ENCODE results near the gene HLA-F. TPM values are rescaled to one million over a fixed set of nuclear protein-coding genes. Genes with fewer than 3 reads are reported as not detected.

The HLA-F gene
- total RNA-seq = 0.82 TPM

DNA sequence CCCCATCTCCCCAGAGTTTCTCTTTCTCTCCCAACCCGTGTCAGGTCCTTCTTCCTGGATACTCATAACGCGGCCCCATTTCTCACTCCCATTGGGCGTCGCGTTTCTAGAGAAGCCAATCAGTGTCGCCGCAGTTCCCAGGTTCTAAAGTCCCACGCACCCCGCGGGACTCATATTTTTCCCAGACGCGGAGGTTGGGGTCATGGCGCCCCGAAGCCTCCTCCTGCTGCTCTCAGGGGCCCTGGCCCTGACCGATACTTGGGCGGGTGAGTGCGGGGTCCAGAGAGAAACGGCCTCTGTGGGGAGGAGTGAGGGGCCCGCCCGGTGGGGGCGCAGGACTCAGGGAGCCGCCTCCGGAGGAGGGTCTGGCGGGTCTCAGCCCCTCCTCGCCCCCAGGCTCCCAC, at the start of gene HLA-F:
TSS of gene HLA-F (plus strand) at position 173 of the 404 bp plus-strand sequence. CDS start at position 203, 30 bp downstream.
- DNase-seq (ENCODE audit: low spot score in 2 of 2) (peak; percentile 77 to 91), FAIRE-seq (no peak)

DNA sequence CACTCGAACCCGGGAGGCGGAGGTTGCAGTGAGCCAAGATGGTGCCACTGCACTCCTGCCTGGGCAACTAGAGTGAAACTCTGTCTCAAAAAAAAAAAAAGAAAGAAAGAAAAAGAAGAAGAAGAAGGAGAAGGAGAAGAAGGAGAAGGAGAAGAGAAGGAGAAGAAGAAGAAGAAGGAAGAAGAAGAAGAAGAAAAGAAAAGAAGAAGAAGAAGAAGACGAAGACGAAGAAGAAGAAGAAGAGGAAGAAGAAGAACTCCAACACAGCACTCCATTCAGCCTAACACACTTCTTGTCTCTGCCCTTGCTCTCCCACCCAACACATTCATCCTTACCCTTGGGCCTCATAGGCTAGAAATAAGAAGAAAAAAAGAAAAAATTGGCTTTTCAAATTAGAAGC, 49.2 kb upstream of the HLA-F start:
- DNase-seq (ENCODE audit: low spot score in 2 of 2) (no peak), FAIRE-seq (no peak)

DNA sequence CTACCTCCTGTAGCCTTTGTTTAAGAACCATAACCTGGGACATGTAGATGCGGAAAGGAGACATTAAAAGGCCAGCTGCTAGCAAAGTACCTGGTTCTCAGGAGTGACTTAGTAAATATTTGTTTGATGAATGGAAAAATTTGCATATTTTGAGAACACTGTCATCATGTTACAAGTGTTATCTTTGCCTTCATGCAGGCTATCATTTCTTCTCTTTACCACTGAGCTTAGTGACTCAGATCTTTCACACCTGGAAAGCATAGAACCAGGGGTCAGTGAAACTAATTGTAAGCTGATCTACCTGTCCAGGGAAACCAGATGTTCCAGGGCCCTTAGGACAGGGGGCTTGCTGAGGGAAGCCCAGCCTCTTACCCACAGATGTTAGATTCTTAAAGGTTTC, 47.7 kb upstream of the HLA-F start:
- DNase-seq (ENCODE audit: low spot score in 2 of 2) (no peak), FAIRE-seq (no peak)

DNA sequence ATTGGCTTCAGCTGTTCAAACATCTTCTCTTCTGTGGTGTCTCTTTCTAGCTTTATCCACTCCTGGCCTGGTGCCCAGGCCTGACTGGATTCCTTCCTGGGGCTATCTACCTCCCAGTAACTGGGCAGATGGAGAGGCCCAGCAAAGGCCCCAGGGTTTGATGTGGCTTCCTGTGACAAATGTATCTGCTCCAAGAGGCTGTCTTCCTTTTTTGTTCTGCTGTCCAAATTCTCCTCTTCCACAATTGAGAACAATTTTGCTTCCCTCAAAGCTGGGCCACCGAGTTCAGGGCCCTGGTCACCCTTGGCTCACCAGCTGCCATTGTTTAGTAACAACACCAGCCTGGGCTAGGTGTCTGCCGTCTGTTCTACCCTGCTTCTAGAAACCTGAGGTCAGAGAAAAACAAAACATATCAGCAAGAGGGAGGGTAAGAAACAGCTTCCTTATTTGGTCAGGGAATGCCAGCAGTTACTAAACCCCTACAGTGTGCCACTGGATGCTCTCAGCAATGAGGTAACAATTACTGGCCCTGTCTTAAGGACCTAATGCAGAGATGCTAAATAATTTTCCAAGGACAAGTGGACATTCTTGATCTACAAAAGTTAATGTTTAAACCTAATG, 46.1 kb upstream of the HLA-F start:
- DNase-seq (ENCODE audit: low spot score in 2 of 2) (no peak), FAIRE-seq (no peak)

DNA sequence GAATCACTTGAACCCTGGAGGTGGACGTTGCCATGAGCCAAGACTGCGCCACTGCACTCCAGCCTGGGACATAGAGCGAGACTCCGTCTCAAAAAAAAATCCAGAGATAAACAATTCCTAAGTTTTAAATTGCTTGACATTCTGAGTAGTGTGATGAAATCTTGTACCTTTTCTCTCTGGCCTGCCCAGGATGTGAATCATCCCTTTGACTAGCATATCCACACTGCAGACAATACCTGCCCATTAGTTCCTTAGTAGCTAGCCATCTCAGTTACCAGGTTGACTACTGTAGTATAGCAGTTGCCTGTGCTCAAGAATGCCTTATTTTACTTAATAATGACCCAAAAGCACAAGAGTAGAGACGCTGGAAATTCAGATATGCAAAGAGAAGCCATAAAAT, 45.1 kb upstream of the HLA-F start:
- DNase-seq (ENCODE audit: low spot score in 2 of 2) (no peak), FAIRE-seq (no peak)

DNA sequence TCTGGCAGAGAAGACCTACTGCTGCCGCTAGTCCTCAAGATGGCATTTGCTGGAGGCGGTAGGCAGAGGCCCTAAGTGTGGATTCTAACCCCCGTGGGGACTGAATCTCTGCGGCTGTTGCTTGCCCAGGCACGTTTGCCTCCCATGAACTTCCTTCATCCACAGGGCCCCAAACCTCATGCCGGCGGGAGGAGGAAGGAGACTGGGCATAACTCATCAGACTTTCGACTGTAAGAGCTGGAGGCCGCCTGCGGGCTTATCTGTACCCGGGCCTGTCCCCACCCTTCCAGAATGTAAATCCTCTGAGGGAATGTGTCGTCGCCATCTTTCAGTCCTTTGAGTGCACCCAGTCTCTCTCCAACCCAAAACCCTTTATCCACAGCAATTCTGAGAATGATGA, 43.3 kb upstream of the HLA-F start:
- DNase-seq (ENCODE audit: low spot score in 2 of 2) (no peak), FAIRE-seq (no peak)

DNA sequence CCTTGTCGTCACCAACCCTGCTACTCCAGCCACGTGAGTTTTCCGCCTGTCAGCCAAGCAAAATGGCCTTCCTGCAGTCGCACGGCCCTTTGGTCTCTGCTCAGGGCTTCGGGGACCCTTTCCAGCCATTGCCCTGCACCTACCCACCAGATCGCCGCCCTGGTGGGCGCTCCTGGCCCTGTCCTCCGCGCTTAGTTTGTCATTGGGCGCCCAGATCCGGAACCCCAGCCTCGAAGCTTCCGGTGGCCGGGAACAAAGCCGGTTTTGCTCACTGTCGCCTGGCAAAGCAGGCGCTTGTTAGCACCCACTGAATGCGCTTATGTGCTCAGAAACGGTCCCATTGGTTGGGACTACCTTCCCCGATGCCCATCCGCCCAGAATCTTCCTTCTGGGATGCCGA, 42.8 kb upstream of the HLA-F start:
- no peak for DNase-seq (ENCODE audit: low spot score in 2 of 2)
- FAIRE-seq = no peak

DNA sequence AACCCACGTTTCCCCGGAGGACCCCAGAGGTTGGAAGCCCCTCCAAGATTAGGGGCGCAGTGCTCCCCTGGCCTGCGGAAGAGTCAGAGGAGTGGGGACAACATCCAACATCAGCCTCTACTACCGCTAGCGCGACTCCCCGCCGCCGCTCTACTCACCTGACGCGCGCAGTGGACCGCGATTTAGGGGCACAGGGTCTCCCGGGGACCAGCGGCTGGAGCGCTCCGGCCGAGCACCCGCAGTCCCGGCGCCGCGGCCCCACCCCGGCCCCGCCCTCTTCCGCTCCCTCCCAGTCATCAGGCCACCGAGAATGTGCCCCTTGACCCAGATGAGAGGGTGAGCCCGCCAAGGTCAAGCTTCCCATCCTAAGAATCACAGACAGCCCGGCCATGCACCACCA, 42.3 kb upstream of the HLA-F start, which contains the start of gene ZFP57:
TSS of gene ZFP57 (minus strand) at position 249 of the 400 bp plus-strand sequence. CDS start 4,149 bp downstream, outside the sequence.
- FAIRE-seq (no peak), DNase-seq (ENCODE audit: low spot score in 2 of 2) (no peak)

DNA sequence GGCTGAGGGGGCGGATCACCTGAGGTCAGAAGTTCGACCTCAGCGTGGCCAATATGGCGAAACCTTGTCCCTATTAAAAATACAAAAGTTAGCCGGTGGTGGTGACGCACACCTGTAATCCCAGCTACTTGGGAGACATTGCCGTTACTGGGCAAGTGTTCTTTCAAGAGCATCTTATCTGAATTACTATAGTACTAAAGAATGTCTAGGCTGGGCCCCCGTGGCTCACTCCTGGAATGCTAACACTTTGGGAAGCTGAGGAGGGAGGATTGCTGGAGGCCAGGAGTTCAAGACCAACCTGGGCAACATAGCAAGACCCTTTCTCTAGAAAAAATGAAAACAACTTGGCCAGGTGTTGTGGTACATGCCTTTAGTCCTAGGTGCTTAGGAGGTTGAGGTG, 41.4 kb upstream of the HLA-F start:
- FAIRE-seq (no peak), DNase-seq (ENCODE audit: low spot score in 2 of 2) (no peak)

DNA sequence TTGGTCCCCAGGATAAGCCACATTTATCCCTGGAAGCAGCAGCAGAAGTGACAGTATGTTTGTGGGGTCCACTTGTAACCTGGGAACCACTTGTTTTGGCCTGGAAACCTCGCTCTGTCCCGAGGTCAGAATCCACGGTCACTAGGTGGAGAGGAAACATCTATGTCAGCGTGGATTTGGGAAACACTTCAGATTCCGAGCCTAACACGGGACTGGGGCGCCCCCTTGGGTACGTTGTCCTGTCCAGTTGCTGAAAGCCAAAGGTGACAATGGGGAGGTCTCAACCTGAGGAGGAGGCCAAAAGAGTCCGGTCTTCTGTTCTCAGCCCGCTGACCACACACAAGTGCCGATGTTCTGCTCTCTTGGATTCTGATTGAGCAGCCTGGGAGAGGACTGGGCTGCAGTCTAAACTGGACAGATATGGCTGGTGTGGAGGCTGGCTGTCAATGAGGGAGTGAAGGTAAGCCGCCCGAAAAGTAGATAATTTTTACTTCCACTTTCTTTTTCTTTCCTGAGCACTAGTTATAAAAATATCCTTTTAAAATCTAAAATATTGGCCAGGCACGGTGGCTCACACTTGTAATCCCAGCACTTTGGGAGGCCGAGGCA, 37.4 kb upstream of the HLA-F start:
- FAIRE-seq = no peak
- DNase-seq (ENCODE audit: low spot score in 2 of 2) = no peak

DNA sequence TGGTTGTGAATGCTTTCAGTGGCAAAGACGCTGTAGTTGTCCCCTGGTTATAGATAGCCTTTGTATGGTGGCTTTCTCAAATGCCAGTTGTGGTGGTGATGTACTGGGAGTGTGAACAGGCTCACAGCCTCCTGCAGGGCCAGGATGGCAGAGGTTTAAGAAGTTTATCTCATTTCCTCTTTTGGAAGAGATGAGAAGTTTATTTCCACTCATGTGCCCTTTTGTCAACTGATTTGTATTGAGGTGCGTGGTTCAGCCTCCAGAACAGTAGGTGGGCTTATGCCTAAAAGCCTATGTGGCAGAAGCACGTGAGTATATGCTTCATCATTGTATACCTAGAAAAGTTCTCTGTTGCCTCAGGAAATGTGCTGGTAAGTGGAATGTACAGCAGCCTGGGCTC, 28.6 kb upstream of the HLA-F start:
- DNase-seq (ENCODE audit: low spot score in 2 of 2) (no peak), FAIRE-seq (no peak)

DNA sequence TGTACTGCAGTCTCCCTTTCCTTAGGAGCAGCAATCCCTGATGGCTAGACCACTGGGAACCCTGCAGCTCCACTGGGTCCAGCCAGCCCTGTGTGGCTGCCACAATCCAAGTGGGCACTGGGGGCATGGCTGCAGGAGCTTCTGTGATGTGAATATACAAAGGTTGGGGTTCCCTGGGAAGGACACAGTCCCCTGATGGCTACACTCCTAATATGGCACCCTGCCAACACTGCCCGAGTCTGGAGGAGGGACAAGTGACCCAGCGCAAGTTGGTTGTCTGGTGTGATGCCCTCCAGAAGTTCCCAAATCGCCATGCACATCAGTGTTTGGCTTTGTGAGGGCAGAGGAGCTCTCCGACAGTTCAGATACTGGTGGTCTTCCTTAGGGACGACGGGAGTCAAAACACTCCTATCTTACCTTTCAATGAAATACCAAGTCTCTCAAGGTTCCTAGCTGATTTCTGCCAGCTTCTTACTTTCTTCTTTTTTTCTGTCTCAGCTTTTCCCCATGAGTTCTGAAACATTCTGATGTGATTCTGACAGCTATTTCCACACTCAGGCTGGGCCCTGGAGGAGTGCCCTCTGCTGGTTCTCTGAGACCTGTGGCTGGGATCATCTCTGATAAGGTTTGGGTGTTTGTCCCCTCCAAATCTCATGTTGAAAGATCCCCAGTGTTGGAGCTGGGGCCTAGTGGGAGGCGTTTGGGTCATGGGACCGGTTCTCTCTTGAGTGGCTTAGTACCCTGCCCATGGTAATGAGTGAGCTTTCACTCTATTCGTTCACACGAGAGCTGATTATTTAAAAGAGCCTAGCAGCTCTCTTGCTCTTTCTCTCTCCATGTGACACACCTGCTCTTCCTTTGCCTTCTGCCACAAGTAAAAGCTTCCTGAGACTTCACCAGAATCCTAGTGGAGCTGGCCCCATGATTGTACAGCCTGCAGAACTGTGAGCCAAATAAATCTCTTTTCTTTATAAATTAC, 26.8 kb upstream of the HLA-F start:
- FAIRE-seq (no peak), DNase-seq (ENCODE audit: low spot score in 2 of 2) (no peak)

DNA sequence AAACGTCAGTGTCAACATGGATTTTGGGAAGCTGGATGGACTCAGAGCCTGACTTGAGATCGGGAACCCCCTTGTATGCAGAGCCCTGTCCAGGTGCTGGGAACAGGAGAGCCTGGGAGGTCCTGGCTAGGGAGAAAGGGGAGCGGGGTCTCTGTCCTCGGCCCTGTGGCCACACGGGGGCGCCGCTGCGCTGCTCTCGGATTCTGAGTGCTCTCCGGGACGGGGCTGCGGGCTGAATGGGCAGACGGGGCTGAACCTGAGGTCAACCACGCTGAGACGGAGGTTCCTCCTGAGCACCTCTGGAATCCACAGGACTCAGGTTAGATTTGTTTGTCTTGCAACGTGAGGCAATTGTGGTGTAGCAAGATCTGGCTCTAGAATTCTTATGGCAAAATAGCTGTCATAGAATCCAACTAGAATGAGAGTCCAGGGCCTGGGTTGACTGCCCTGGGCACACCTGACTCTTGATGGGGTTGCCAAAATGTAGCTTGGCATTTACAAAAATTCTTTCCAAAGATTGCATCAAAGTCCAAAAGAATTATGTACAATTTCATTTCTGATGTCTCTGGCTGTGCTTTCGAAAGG, 20.6 kb upstream of the HLA-F start:
- FAIRE-seq (no peak), DNase-seq (ENCODE audit: low spot score in 2 of 2) (no peak)

DNA sequence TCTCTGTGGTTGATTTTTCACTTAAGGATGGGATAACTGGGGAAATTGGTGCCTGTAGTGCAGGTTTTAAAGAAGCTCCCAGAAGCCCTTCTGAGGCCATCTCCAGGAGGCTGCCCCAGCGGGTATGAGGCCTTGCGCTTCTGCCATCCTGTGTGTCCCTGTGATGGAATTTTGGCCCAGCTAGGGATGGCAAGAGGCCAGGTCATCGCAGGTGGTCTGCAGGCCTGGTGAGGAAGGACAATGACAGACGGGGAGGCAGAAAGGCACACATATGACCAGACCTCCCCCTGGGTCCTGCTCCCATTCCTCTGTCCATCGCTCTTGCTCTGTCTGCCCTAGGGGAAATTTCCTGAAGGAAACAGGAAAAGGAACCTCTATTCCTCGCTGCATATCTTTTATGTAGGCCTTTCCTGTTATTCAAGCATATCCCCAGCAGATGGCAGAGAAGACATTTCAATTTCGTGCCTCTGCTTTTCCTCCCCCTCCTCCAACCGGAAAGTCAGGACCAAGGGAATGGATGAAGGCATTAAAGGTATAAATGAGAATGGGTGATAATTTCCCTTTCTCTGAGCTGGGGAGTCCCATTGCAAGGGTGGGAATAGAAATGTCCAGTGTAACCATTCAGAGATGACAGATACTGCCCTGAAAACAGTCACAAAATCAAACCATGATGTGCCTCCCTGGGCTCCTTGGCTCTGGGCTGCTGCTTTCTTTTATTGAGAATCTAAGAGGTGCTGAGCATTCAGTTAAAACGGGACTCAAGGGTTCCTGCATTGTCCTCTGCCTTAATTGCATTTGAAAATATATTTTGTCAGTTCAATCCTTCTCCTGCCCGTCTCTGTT, 17.6 kb upstream of the HLA-F start:
- FAIRE-seq = no peak
- peak in 1 of 2 donors; percentile 61 for DNase-seq (ENCODE audit: low spot score in 2 of 2)

DNA sequence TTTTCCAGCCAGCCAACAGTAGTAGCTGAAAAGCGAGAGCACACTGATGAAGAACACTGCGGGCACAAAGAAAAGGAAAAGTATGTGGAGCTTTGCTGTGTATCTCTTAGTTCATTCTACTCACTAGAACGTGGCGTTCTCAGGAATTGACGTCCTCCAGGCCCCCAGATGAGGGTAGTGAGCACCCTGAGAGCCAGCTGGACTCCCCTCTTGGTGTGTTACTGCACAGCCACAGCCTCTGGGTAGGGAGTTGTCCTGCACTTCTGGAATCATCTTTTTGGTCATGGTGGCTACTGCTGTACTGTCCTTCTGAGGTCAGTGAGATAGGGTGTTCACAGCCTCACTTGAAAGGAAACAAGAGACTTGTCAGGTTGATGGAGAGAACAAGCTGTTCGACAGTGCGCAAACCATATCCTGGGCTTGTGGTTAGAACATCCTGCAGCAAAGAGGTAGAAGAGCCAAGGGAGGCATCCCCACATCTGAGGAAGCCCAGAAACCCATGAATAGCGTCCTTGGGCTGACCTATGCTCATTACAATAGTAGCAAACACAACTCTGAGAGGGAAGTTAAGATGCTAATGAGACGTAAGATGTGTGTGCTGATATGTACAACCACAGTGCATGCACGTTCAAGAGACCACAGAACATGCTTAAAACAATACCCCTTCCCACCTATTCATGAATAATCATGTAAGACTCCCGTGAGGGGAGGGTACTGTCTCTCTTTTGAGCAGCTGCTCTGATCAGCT, 14.6 kb upstream of the HLA-F start:
- DNase-seq (ENCODE audit: low spot score in 2 of 2) (no peak), FAIRE-seq (no peak)

DNA sequence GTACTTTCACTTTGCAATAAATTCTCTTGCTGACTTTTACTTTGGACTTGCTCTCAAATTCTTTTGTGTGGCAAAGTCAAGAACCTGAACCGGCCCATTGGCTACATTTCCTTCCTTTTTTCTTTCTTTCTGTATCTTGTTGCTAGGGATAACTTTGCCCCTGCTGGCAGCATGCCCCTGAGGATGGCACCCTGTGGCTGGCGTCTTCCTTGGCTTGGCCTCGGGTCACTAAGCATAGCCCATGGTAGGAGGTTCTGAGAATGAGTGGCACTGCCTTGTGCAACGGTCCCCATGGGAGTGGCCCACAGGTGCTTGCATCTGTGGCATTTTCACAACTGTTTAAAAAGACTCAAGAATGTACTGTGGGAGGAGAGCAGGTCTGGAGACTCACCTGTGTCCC, 14.0 kb upstream of the HLA-F start:
- DNase-seq (ENCODE audit: low spot score in 2 of 2) = no peak

DNA sequence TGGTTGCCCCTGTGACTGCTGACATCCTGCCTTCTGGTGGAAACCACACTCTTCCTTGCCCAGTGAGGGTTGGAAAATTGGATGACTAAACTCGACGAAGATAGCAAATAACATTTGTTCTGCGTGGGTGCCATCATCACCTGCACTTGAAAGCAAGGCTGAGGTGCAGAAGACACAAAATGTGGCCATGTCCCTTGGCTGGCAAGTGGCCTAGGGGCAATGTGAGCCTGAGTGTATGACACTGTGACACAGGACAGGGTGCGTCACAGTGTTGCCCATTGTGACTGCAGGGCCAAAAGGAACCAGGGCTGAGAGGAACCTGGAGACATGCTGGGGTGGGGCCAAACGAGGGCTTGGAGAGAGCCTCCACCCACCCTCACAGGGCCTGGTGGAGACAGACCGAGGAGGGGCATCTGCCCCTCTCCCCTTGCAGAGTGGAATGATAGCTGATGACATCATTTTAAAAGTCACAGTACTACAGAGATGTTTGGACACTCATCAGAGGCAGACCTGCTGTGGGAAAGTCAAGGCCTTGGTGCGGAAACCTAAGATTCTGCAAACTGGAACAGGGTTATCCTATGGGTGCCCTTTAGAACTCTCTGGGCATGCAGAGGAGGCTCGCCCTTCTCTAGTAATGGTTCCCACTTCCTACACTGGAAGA, 12.8 kb upstream of the HLA-F start:
- DNase-seq (ENCODE audit: low spot score in 2 of 2) (no peak), FAIRE-seq (no peak)

More for the DNA sequence above, 14.0 kb upstream of the HLA-F start:
- FAIRE-seq = no peak

DNA sequence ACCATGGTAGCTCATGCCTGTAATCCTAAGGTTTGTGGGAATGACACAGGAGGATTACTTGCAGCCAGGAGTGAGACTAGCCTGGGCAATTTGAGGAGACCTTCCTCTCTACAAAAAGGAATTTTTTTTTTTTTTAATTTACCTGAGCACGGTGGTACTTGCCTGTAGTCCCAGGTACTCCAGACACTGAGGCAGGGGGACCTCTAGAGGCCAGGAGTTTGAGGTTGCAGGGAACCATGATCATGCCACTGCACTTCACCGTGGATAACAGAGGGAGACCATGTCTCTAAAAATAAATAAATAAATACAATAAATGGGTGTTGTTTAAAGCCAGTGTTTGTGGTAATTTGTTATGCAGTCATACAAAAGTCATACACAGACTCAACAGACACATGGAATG, 2.4 kb upstream of the HLA-F start:
- no peak for FAIRE-seq
- DNase-seq (ENCODE audit: low spot score in 2 of 2) = no peak

Measured in frontal cortex (tissue), 4 donors.